NB4 (cell line): ENCODE results near the gene PITPNB.

ENCODE experiments used
- MYC ChIP-seq: IDR thresholded peaks from 2 replicates; pipeline ENCODE4 v1.6.1; 2011; ENCODE audit warnings: low read depth, low read length
- POLR2A ChIP-seq: IDR thresholded peaks from 2 replicates; pipeline ENCODE4 v1.6.1; 2011; ENCODE audit warnings: mild to moderate bottlenecking; ENCODE audit not compliant: insufficient read length; ENCODE audit errors: extremely low read depth
- TF ChIP-seq, protein P1 (sequence below): IDR thresholded peaks from one replicate; pipeline ENCODE4 v1.5.1; 2012; ENCODE audit warnings: low read depth, low read length
- TF ChIP-seq, protein P2 (sequence below): IDR thresholded peaks from 2 replicates; pipeline ENCODE4 v1.6.1; 2011; ENCODE audit warnings: low read depth, low read length

DNA sequence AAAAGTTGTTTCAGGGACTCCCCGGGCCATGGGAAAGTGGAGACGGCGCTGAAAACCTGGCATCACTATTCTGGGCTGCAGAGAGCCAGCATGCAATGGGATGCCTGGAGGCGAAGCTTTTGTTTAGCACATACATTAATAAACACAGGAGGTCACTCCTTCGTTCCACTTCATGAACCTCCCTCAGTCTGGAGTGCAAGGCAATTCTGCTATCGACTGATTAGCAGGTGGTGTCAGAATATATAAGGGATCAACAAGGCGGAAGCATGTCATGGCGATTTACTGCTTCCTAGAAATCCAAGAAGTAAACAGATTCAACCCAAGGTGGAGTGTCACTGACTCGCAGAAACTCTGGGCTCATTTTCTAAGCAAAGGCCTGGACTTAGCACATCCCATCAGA, 72.1 kb downstream of the PITPNB start:
- TF ChIP-seq POLR2A (no peak), MYC (no peak)
- TF ChIP-seq, protein P1, sequence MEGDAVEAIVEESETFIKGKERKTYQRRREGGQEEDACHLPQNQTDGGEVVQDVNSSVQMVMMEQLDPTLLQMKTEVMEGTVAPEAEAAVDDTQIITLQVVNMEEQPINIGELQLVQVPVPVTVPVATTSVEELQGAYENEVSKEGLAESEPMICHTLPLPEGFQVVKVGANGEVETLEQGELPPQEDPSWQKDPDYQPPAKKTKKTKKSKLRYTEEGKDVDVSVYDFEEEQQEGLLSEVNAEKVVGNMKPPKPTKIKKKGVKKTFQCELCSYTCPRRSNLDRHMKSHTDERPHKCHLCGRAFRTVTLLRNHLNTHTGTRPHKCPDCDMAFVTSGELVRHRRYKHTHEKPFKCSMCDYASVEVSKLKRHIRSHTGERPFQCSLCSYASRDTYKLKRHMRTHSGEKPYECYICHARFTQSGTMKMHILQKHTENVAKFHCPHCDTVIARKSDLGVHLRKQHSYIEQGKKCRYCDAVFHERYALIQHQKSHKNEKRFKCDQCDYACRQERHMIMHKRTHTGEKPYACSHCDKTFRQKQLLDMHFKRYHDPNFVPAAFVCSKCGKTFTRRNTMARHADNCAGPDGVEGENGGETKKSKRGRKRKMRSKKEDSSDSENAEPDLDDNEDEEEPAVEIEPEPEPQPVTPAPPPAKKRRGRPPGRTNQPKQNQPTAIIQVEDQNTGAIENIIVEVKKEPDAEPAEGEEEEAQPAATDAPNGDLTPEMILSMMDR: no peak
- TF ChIP-seq, protein P2, sequence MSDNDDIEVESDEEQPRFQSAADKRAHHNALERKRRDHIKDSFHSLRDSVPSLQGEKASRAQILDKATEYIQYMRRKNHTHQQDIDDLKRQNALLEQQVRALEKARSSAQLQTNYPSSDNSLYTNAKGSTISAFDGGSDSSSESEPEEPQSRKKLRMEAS: no peak
